ENCODE data around the gene DNAI2. TPM values are rescaled to one million over a fixed set of nuclear protein-coding genes. Genes with fewer than 3 reads are reported as not detected.
A peak's percentile ranks its signal among the peaks of the same experiment; 100 is the strongest.

Gene DNAI2
- total and polyA plus RNA-seq, 2 donors, result 0.38 to 0.78 TPM

DNA sequence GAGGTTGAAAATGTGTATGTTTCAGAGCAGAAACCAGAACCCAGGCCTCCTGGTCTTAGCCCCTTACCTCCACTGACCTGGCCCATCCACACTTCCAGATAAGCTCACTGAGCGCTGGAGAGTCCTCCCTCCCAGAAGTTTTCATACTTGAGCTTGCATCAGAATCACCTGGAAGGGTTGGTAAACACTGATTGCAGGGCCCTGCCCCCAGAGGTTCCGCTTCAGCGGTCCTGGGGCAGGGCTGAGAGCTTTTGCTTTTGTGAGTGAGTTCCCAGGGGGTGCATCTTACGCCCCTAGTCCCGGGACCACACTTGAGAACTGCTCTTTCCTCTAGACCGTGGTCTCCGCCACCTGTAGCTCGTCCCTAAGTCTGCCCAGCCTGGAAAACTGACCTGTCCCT, 40.1 kb upstream of the DNAI2 start:
- no peak for DNase-seq (ENCODE audit: low read depth in 6 of 9, low spot score in 9 of 9)
- H3K9me3 ChIP-seq (ENCODE audit: control insufficient read depth in 2 of 2, insufficient read depth in 1 of 2, low read length in 1 of 2), result no peaks in the 10 kb centered on the region
- no peaks in the 10 kb centered on the region for H3K27me3 ChIP-seq (ENCODE audit: control insufficient read depth in 2 of 2, insufficient read depth in 1 of 2, low read length in 1 of 2)
- peaks cover 3 to 16% of the 10 kb centered on the region in 2 donors for H3K4me1 ChIP-seq (ENCODE audit: control insufficient read depth in 2 of 2, insufficient read depth in 2 of 2, low read length in 2 of 2)
- 90% methylated on average over 8 of the region's 8 CpGs for WGBS
- H3K36me3 ChIP-seq (ENCODE audit: control insufficient read depth in 2 of 2, insufficient read depth in 2 of 2, low read length in 1 of 2), result peaks cover 0 to 3% of the 10 kb centered on the region in 2 donors
- H3K27ac ChIP-seq (ENCODE audit: low read depth in 1 of 2, low read length in 1 of 2), result no peak overlapping the region
- no peak overlapping the region for H3K4me3 ChIP-seq (ENCODE audit: low read length in 2 of 2)

- H3K27ac ChIP-seq (ENCODE audit: low read depth in 1 of 2, low read length in 1 of 2), result no peak overlapping the region
- no peaks in the 10 kb centered on the region for H3K9me3 ChIP-seq (ENCODE audit: control insufficient read depth in 2 of 2, insufficient read depth in 1 of 2, low read length in 1 of 2)
- H3K4me3 ChIP-seq (ENCODE audit: low read length in 2 of 2), result no peak overlapping the region
- H3K27me3 ChIP-seq (ENCODE audit: control insufficient read depth in 2 of 2, insufficient read depth in 1 of 2, low read length in 1 of 2), result no peaks in the 10 kb centered on the region
- peaks cover 3 to 16% of the 10 kb centered on the region in 2 donors for H3K4me1 ChIP-seq (ENCODE audit: control insufficient read depth in 2 of 2, insufficient read depth in 2 of 2, low read length in 2 of 2)
- WGBS, result 89% methylated on average over 1 of the region's 1 CpG
- no peak for DNase-seq (ENCODE audit: low read depth in 6 of 9, low spot score in 9 of 9)
- H3K36me3 ChIP-seq (ENCODE audit: control insufficient read depth in 2 of 2, insufficient read depth in 2 of 2, low read length in 1 of 2), result peaks cover 0 to 3% of the 10 kb centered on the region in 2 donors
Measured at GRCh38 chr17:74234486-74234885, 39.5 kb upstream of the DNAI2 start.

DNA sequence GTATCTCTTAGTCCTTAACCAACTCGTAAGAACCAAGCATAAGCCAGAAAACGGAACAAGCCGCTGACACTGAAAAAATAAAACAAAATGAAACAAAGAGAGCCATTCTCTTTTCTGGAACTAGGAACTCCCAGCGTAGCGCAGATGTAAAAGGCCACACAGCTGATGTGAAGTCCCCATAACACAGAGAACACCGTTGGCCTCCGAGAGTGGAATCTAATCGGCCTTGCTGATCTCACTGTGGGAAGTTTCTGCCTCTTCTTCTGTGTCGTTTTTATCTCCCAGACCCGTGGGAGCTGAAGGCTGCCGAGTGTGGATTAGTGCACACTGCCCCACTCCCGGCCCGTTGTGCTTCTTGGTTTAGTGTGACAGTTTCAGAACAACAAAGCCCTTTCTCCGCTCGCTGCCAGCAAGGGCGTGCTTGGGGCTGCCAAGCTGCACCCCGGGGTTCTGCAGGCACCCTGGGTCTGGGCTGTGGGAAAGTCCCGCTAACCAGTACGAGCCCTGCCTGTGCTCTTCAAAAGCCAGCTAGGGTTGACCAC, 38.9 kb upstream of the DNAI2 start:
- H3K4me1 ChIP-seq (ENCODE audit: control insufficient read depth in 2 of 2, insufficient read depth in 2 of 2, low read length in 2 of 2), result peaks cover 3 to 16% of the 10 kb centered on the region in 2 donors
- H3K27ac ChIP-seq (ENCODE audit: low read depth in 1 of 2, low read length in 1 of 2), result peak overlapping the region; percentile 29 to 66
- H3K36me3 ChIP-seq (ENCODE audit: control insufficient read depth in 2 of 2, insufficient read depth in 2 of 2, low read length in 1 of 2), result peaks cover 0 to 3% of the 10 kb centered on the region in 2 donors
- 51% methylated on average over 19 of the region's 19 CpGs for WGBS
- peak in 1 of 9 donors; percentile 49 for DNase-seq (ENCODE audit: low read depth in 6 of 9, low spot score in 9 of 9)
- no peaks in the 10 kb centered on the region for H3K9me3 ChIP-seq (ENCODE audit: control insufficient read depth in 2 of 2, insufficient read depth in 1 of 2, low read length in 1 of 2)
- H3K27me3 ChIP-seq (ENCODE audit: control insufficient read depth in 2 of 2, insufficient read depth in 1 of 2, low read length in 1 of 2), result no peaks in the 10 kb centered on the region
- H3K4me3 ChIP-seq (ENCODE audit: low read length in 2 of 2), result no peak overlapping the region

- 95% methylated on average over 8 of the region's 8 CpGs for WGBS
- Histone ChIP-seq H3K4me3 (ENCODE audit: low read length in 2 of 2) (no peak overlapping the region), H3K36me3 (ENCODE audit: control insufficient read depth in 2 of 2, insufficient read depth in 2 of 2, low read length in 1 of 2) (peaks cover 0 to 3% of the 10 kb centered on the region in 2 donors), H3K27ac (ENCODE audit: low read depth in 1 of 2, low read length in 1 of 2) (no peak overlapping the region), H3K9me3 (ENCODE audit: control insufficient read depth in 2 of 2, insufficient read depth in 1 of 2, low read length in 1 of 2) (no peaks in the 10 kb centered on the region), H3K27me3 (ENCODE audit: control insufficient read depth in 2 of 2, insufficient read depth in 1 of 2, low read length in 1 of 2) (no peaks in the 10 kb centered on the region), H3K4me1 (ENCODE audit: control insufficient read depth in 2 of 2, insufficient read depth in 2 of 2, low read length in 2 of 2) (peaks cover 3 to 18% of the 10 kb centered on the region in 2 donors)
- no peak for DNase-seq (ENCODE audit: low read depth in 6 of 9, low spot score in 9 of 9)
Measured at GRCh38 chr17:74235911-74236371, 38.1 kb upstream of the DNAI2 start.

- Histone ChIP-seq H3K4me3 (ENCODE audit: low read length in 2 of 2) (no peak overlapping the region), H3K9me3 (ENCODE audit: control insufficient read depth in 2 of 2, insufficient read depth in 1 of 2, low read length in 1 of 2) (no peaks in the 10 kb centered on the region), H3K4me1 (ENCODE audit: control insufficient read depth in 2 of 2, insufficient read depth in 2 of 2, low read length in 2 of 2) (peaks cover 3 to 18% of the 10 kb centered on the region in 2 donors), H3K27me3 (ENCODE audit: control insufficient read depth in 2 of 2, insufficient read depth in 1 of 2, low read length in 1 of 2) (no peaks in the 10 kb centered on the region), H3K27ac (ENCODE audit: low read depth in 1 of 2, low read length in 1 of 2) (no peak overlapping the region), H3K36me3 (ENCODE audit: control insufficient read depth in 2 of 2, insufficient read depth in 2 of 2, low read length in 1 of 2) (peaks cover 0 to 3% of the 10 kb centered on the region in 2 donors)
- DNase-seq (ENCODE audit: low read depth in 6 of 9, low spot score in 9 of 9), result no peak
- WGBS, result 97% methylated on average over 12 of the region's 12 CpGs
Measured at GRCh38 chr17:74237321-74237720, 36.7 kb upstream of the DNAI2 start.

- Histone ChIP-seq H3K27me3 (ENCODE audit: control insufficient read depth in 2 of 2, insufficient read depth in 1 of 2, low read length in 1 of 2) (no peaks in the 10 kb centered on the region), H3K27ac (ENCODE audit: low read depth in 1 of 2, low read length in 1 of 2) (no peak overlapping the region), H3K36me3 (ENCODE audit: control insufficient read depth in 2 of 2, insufficient read depth in 2 of 2, low read length in 1 of 2) (peaks cover 0 to 3% of the 10 kb centered on the region in 2 donors), H3K9me3 (ENCODE audit: control insufficient read depth in 2 of 2, insufficient read depth in 1 of 2, low read length in 1 of 2) (no peaks in the 10 kb centered on the region), H3K4me1 (ENCODE audit: control insufficient read depth in 2 of 2, insufficient read depth in 2 of 2, low read length in 2 of 2) (peaks cover 3 to 16% of the 10 kb centered on the region in 2 donors), H3K4me3 (ENCODE audit: low read length in 2 of 2) (no peak overlapping the region)
- WGBS, result 94% methylated on average over 10 of the region's 10 CpGs
- DNase-seq (ENCODE audit: low read depth in 6 of 9, low spot score in 9 of 9), result no peak
Measured at GRCh38 chr17:74239172-74239571, 34.9 kb upstream of the DNAI2 start.

GRCh38 chr17:74240618-74241205, 33.3 kb upstream of the DNAI2 start:
- DNase-seq (ENCODE audit: low read depth in 6 of 9, low spot score in 9 of 9), result no peak
- peaks cover 0 to 3% of the 10 kb centered on the region in 2 donors for H3K36me3 ChIP-seq (ENCODE audit: control insufficient read depth in 2 of 2, insufficient read depth in 2 of 2, low read length in 1 of 2)
- H3K4me1 ChIP-seq (ENCODE audit: control insufficient read depth in 2 of 2, insufficient read depth in 2 of 2, low read length in 2 of 2), result peaks cover 0 to 6% of the 10 kb centered on the region in 2 donors
- no peaks in the 10 kb centered on the region for H3K9me3 ChIP-seq (ENCODE audit: control insufficient read depth in 2 of 2, insufficient read depth in 1 of 2, low read length in 1 of 2)
- 95% methylated on average over 11 of the region's 11 CpGs for WGBS
- no peaks in the 10 kb centered on the region for H3K27me3 ChIP-seq (ENCODE audit: control insufficient read depth in 2 of 2, insufficient read depth in 1 of 2, low read length in 1 of 2)
- H3K27ac ChIP-seq (ENCODE audit: low read depth in 1 of 2, low read length in 1 of 2), result peak overlapping the region in 1 of 2 donors; percentile 41
- no peak overlapping the region for H3K4me3 ChIP-seq (ENCODE audit: low read length in 2 of 2)

DNA sequence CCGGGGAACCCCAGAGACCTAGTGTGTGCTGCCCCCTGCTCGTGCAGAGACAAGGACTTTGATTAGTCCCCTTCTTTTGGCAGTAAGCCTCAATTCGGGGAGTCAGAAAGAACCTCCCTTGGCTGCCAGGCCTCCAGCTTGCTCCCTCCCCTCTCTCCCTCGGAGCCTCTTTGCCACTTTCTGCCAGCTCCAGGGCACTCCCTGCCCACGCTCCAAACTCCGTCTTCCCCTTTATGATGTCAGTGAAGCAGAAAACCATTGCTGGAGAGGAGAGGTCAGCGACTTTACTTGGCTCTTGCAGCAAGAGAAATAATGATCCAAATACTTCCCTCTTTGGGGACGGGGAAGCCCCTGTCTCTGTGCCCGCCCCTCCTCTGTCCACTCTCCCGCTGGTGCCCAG, 32.6 kb upstream of the DNAI2 start:
- H3K27ac ChIP-seq (ENCODE audit: low read depth in 1 of 2, low read length in 1 of 2), result peak overlapping the region in 1 of 2 donors; percentile 60
- H3K27me3 ChIP-seq (ENCODE audit: control insufficient read depth in 2 of 2, insufficient read depth in 1 of 2, low read length in 1 of 2), result no peaks in the 10 kb centered on the region
- peaks cover 0 to 3% of the 10 kb centered on the region in 2 donors for H3K36me3 ChIP-seq (ENCODE audit: control insufficient read depth in 2 of 2, insufficient read depth in 2 of 2, low read length in 1 of 2)
- H3K4me3 ChIP-seq (ENCODE audit: low read length in 2 of 2), result no peak overlapping the region
- DNase-seq (ENCODE audit: low read depth in 6 of 9, low spot score in 9 of 9), result no peak
- WGBS, result 91% methylated on average over 10 of the region's 10 CpGs
- peaks cover 0 to 2% of the 10 kb centered on the region in 2 donors for H3K9me3 ChIP-seq (ENCODE audit: control insufficient read depth in 2 of 2, insufficient read depth in 1 of 2, low read length in 1 of 2)
- H3K4me1 ChIP-seq (ENCODE audit: control insufficient read depth in 2 of 2, insufficient read depth in 2 of 2, low read length in 2 of 2), result peaks cover 0 to 3% of the 10 kb centered on the region in 2 donors

DNA sequence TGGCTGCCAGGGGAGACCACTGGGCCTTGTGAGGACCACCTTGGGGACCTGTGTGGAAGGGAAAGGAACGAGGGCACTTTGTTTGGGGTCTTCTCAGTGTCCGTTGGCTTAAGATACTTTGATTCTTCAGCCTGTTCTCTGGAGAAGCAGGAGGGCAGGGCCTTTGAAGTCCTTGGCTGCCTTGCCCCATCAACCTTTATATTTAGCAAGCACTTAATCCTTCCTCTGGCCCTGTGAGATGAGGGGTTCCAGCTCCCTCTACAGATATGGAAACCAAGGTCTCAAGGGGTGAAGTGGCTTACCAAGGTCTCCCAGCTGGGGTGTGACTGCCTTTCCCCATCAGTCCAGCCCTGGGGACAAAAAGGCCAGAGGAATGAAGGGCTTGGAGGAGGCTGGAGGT, 32.2 kb upstream of the DNAI2 start:
- H3K4me1 ChIP-seq (ENCODE audit: control insufficient read depth in 2 of 2, insufficient read depth in 2 of 2, low read length in 2 of 2), result peaks cover 0 to 3% of the 10 kb centered on the region in 2 donors
- H3K4me3 ChIP-seq (ENCODE audit: low read length in 2 of 2), result no peak overlapping the region
- DNase-seq (ENCODE audit: low read depth in 6 of 9, low spot score in 9 of 9), result no peak
- H3K9me3 ChIP-seq (ENCODE audit: control insufficient read depth in 2 of 2, insufficient read depth in 1 of 2, low read length in 1 of 2), result peaks cover 0 to 3% of the 10 kb centered on the region in 2 donors
- 93% methylated on average over 2 of the region's 2 CpGs for WGBS
- no peak overlapping the region for H3K27ac ChIP-seq (ENCODE audit: low read depth in 1 of 2, low read length in 1 of 2)
- no peaks in the 10 kb centered on the region for H3K27me3 ChIP-seq (ENCODE audit: control insufficient read depth in 2 of 2, insufficient read depth in 1 of 2, low read length in 1 of 2)
- H3K36me3 ChIP-seq (ENCODE audit: control insufficient read depth in 2 of 2, insufficient read depth in 2 of 2, low read length in 1 of 2), result peaks cover 0 to 3% of the 10 kb centered on the region in 2 donors
